RPMI7951 (cell line): ENCODE data around the gene KCNN2. TPM values are rescaled to one million over a fixed set of nuclear protein-coding genes. Genes with fewer than 3 reads are reported as not detected.
A peak's percentile ranks its signal among the peaks of the same experiment; 100 is the strongest.
"Not testable (repeated sequence)": the region's sequence is repeated elsewhere in the genome, so short reads cannot be mapped to it uniquely, and the experiment has no call there.

Experiments used
- DNase-seq: peaks from one replicate; pipeline ENCODE4 v3.0.0-alpha.2; 2012; ENCODE audit warnings: low read depth
- total RNA-seq: library from RNA; depleted of rRNA; stranded (reverse); fragments of >200 nt; shearing (Covaris generic); gene quantifications from 2 replicates; pipeline ENCODE4 v1.2.3, GENCODE V29; 2014

Gene KCNN2
- total RNA-seq, 1 experiment from 2014 or later = not detected

DNA sequence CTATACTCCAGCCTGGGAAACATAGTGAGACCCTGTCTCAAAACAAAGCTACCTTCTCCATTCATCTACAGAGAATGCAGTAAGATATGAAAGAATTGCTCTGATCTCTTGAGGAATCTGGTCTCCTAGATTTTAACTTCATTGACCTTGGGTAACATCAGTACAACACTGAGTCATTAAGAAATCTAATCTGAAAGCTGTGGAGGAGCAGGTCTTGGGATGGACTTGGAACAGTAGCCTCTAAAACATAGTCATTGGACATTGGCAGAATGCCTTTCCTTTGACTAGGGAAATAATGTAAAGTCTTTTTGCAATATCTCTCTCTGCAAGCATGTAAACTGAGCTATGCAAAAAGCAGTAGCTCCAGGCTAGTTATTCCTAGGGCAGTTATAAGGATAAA is 58.1 kb downstream of the KCNN2 start:
- peak; percentile 1 for DNase-seq

GRCh38 chr5:114427204-114427603 is 65.3 kb downstream of the KCNN2 start:
- no peak for DNase-seq

DNA sequence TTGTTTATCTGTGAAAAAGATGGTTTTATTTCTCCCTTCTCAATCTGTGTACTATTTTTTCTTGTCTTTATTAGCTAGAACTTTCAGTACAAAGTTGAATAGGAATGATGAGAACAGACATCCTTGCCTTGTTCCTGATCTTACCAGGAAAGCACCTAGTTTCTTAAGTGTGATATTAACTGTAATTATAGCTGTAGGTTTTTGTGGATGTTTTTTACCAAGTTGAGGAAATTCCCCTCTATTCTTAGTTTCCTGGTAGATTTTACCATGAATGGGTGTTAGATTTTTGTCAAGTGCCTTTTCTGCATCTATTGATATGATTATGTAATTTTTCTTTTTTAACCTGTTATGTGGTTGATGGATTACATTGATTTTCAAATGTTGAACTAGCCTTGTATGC is 68.7 kb downstream of the KCNN2 start:
- DNase-seq = no peak

GRCh38 chr5:114432684-114433083 is 70.8 kb downstream of the KCNN2 start:
- DNase-seq = not testable (repeated sequence)

- DNase-seq = no peak
These were observed 72.7 kb downstream of the KCNN2 start for GRCh38 chr5:114434396-114435219.

- DNase-seq = no peak
These were observed 73.3 kb downstream of the KCNN2 start for GRCh38 chr5:114435220-114435481.

DNA sequence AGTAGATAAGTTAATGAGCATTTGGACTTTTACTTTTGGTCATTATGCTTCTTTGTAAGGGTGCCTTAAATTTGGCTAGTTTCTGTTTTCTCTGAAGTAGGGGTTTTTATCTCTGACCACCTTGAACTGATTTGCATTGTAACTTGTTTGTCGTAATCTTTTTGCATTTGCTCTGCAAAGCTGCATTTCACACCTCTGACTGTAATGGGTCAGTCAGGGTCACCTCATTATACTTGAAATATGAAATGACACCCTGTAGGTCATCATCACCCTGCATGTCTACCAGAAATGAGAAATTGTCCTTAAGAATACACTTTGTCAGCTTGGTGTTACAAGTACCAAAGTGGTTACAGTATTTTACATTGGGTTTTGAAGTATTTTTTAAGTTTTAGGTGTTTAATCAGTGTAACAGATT is 74.0 kb downstream of the KCNN2 start:
- no peak for DNase-seq

DNA sequence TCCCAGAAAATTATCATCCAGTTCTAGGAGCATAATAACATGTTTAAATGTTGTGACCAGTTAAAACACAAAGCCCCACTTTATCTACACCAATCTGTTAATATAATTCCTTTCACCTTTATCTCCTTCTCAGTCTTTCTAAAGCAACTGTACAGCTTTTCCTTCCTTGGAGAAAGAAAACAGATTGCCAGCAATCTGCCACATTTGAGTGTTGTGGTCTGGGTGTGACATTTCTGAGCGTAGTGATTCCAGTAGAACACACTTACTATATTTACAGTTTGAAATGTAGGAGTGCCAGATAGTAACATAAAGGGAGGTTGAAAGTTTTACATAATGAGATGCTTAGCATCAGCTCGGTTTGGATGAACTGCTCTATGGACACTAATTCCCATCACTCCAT is 76.1 kb downstream of the KCNN2 start:
- no peak for DNase-seq

DNA sequence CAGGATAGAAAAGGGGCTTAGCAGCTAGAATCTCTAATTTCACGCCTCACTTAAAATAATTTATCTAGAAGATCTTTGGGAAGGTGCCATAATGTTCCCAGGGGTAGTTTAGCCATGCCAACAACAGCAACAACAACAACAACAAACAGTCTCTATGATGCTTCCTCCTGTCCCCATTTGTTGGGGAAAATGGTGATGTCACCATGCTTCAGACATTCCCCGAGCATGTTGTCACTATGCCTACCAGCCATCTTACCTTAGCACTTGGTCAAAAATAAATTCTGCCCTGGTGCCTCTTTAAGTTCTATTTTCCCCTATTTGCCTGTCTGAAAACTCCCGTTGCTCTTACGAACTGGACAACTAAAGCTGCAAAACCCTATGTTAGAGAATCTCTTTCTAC is 76.6 kb downstream of the KCNN2 start:
- no peak for DNase-seq

GRCh38 chr5:114447084-114447773 is 85.4 kb downstream of the KCNN2 start:
- no peak for DNase-seq

- no peak for DNase-seq
These were observed 86.6 kb downstream of the KCNN2 start for GRCh38 chr5:114448481-114448880.

DNA sequence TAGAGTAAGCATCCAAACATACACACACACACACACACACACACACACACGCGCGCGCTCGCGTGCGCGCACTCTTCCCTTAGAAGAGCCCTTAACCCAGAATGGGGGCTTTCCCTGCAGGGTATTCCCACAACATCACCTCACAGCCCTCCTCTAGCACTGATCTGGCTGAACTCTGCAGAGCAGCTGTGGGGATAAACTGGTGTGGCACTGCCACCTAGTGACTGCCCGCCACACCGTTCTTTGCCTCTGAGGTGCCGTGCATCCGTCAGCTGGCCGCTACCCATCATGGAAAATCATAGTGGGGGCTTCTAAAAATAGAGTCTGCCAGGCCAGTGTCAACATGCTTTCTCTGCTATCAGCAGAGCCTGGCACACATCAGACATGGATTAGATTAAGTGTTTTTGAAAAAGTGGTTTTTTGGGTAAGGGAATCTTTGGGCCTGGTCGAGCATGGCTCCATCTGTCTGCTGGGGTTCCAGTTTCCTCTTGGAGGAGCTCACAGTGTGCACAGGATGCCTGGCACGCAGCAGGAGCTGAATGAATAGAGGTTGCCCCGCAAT is 88.1 kb downstream of the KCNN2 start:
- peak; percentile 33 for DNase-seq

DNA sequence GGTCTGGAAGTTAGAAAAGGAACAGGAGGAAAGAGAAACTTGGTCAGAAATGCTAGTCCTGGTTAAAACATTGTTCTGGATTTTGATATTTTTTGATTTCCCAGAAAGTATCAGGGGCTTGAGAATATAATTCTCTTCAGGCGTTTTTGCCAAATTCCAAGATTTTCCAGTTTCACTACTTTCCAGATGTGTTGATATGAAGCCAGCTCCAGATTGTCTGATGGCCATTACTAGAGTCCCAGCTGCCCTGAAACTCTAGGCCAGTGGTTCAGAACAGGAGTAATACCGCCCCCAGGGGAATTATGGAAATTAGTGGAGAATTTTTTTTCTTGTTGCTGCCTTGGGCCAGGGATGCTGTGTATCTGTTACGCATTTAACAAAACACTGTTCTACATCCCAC is 88.6 kb downstream of the KCNN2 start:
- peak; percentile 0 for DNase-seq

DNA sequence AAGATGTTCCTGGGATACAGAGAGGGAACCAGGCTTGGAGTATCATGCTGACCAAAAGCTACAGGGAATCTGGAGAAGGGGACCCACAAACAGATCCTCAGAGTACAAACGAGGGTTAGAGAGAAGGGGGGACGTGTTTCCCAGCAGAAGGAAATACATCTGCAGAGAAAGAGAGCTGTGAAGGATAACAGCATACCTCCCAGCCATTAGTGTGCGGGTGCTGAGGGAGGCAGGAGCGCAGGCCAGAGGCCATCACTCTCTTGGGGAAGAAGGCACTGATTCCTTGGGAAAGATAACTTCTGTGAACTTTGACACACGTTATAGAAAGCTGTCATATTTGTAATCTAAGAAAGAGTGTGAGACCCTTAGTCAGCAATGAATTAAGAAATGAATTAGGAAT is 96.9 kb downstream of the KCNN2 start:
- no peak for DNase-seq

- DNase-seq = no peak
These were observed 105.3 kb downstream of the KCNN2 start for GRCh38 chr5:114467171-114467570.

DNA sequence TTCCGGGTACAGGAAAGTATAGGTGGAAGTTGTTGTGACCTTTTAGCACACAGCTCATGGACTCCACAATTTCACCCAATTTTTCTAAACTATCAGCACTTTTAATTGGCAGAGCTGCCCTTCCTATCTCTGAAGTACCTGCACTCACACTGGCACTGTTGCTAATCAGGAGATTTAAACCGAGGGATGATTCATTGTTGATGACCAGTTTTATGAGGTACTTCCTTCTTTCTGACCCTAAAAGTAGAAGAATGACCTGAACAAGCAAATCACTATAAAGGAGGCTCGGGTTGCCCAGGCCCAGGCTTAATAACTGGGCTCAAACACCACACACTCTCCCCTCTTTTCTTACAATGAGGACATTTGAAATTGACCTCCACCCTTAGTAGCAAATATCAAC is 105.9 kb downstream of the KCNN2 start:
- DNase-seq = no peak

- DNase-seq = no peak
These were observed 107.5 kb downstream of the KCNN2 start for GRCh38 chr5:114469372-114469771.

- no peak for DNase-seq
These were observed 109.7 kb downstream of the KCNN2 start for GRCh38 chr5:114471529-114471928.

- DNase-seq = no peak
These were observed 111.7 kb downstream of the KCNN2 start for GRCh38 chr5:114473541-114473940.

- no peak for DNase-seq
These were observed 116.0 kb downstream of the KCNN2 start for GRCh38 chr5:114477816-114478334.

DNA sequence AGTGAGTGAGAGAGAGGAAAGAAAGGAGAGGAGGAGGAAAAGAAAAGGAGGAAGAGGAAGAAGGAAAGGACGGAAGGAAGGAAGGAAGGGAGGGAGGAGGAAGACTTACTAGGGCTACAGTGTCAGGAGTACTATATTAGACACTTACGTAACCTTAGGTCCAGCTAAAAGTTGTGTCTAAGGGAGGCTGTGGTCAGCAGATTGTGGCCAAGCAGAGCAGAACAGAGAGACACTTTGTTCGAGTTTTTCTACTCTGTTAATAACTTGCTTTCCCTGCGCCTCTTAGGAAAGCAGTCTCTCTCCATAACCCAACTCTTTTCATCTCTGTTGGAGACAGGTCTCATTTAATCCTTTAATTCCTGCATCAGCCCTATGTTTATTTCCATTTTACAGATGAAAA is 138.9 kb downstream of the KCNN2 start:
- DNase-seq = no peak

GRCh38 chr5:114504560-114504959 is 142.7 kb downstream of the KCNN2 start:
- DNase-seq = no peak

DNA sequence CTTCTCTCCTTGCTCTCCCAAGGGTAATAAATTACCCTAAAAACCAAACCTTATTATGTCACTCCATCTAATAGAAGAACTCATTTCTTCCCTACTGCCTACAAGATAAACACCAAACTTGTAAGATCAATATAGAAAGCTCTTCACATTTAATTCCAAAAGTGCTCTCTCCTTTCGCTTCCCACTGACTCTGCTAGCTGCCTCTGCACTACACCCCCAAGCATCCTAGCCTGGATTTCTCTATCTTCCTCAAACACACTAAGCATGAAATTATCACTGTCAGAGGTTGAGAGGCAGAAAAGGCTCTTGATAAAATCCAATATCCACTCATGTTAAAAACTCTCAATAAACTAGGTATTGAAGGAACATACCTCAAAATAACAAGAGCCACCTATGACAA is 162.4 kb downstream of the KCNN2 start:
- DNase-seq = no peak
